ENCODE results near the gene EXOC3.

Gene EXOC3

GRCh38 chr5:492314-492893, 49.4 kb downstream of the EXOC3 start:
- Histone ChIP-seq H3K4me3 (ENCODE audit: low read length in 2 of 2) (no peak overlapping the region), H3K9ac (ENCODE audit: low read depth in 1 of 2, low read length in 2 of 2) (no peak overlapping the region), H3K27me3 (ENCODE audit: control insufficient read depth in 2 of 2, insufficient read depth in 2 of 2, low read length in 2 of 2) (peaks cover 0 to 8% of the 10 kb centered on the region in 2 donors), H3K4me1 (ENCODE audit: control insufficient read depth in 2 of 2, insufficient read depth in 2 of 2, low read length in 2 of 2) (no peaks in the 10 kb centered on the region), H3K36me3 (ENCODE audit: control insufficient read depth in 2 of 2, insufficient read depth in 2 of 2, low read length in 2 of 2) (no peaks in the 10 kb centered on the region), H3K27ac (ENCODE audit: low read depth in 2 of 2, low read length in 2 of 2) (no peak overlapping the region), H3K9me3 (ENCODE audit: control insufficient read depth in 2 of 2, low read length in 2 of 2) (no peaks in the 10 kb centered on the region)

- H3K36me3 ChIP-seq (ENCODE audit: control insufficient read depth in 2 of 2, insufficient read depth in 2 of 2, low read length in 2 of 2), result no peaks in the 10 kb centered on the region
- no peak overlapping the region for H3K9ac ChIP-seq (ENCODE audit: low read depth in 1 of 2, low read length in 2 of 2)
- H3K27ac ChIP-seq (ENCODE audit: low read depth in 2 of 2, low read length in 2 of 2), result no peak overlapping the region
- H3K4me3 ChIP-seq (ENCODE audit: low read length in 2 of 2), result no peak overlapping the region
- peaks cover 2 to 13% of the 10 kb centered on the region in 2 donors for H3K27me3 ChIP-seq (ENCODE audit: control insufficient read depth in 2 of 2, insufficient read depth in 2 of 2, low read length in 2 of 2)
- H3K4me1 ChIP-seq (ENCODE audit: control insufficient read depth in 2 of 2, insufficient read depth in 2 of 2, low read length in 2 of 2), result no peaks in the 10 kb centered on the region
- H3K9me3 ChIP-seq (ENCODE audit: control insufficient read depth in 2 of 2, low read length in 2 of 2), result no peaks in the 10 kb centered on the region
Measured at GRCh38 chr5:493119-493701, 50.2 kb downstream of the EXOC3 start.

- Histone ChIP-seq H3K4me1 (ENCODE audit: control insufficient read depth in 2 of 2, insufficient read depth in 2 of 2, low read length in 2 of 2) (no peaks in the 10 kb centered on the region), H3K9ac (ENCODE audit: low read depth in 1 of 2, low read length in 2 of 2) (no peak overlapping the region), H3K4me3 (ENCODE audit: low read length in 2 of 2) (no peak overlapping the region), H3K27me3 (ENCODE audit: control insufficient read depth in 2 of 2, insufficient read depth in 2 of 2, low read length in 2 of 2) (peaks cover 2 to 17% of the 10 kb centered on the region in 2 donors), H3K9me3 (ENCODE audit: control insufficient read depth in 2 of 2, low read length in 2 of 2) (no peaks in the 10 kb centered on the region), H3K36me3 (ENCODE audit: control insufficient read depth in 2 of 2, insufficient read depth in 2 of 2, low read length in 2 of 2) (no peaks in the 10 kb centered on the region), H3K27ac (ENCODE audit: low read depth in 2 of 2, low read length in 2 of 2) (no peak overlapping the region)
Measured at GRCh38 chr5:493758-494157, 50.8 kb downstream of the EXOC3 start.

- Histone ChIP-seq H3K4me1 (ENCODE audit: control insufficient read depth in 2 of 2, insufficient read depth in 2 of 2, low read length in 2 of 2) (no peaks in the 10 kb centered on the region), H3K9me3 (ENCODE audit: control insufficient read depth in 2 of 2, low read length in 2 of 2) (no peaks in the 10 kb centered on the region), H3K36me3 (ENCODE audit: control insufficient read depth in 2 of 2, insufficient read depth in 2 of 2, low read length in 2 of 2) (no peaks in the 10 kb centered on the region), H3K9ac (ENCODE audit: low read depth in 1 of 2, low read length in 2 of 2) (no peak overlapping the region), H3K27ac (ENCODE audit: low read depth in 2 of 2, low read length in 2 of 2) (no peak overlapping the region), H3K27me3 (ENCODE audit: control insufficient read depth in 2 of 2, insufficient read depth in 2 of 2, low read length in 2 of 2) (peaks cover 9 to 17% of the 10 kb centered on the region in 2 donors), H3K4me3 (ENCODE audit: low read length in 2 of 2) (no peak overlapping the region)
Measured at GRCh38 chr5:494667-495255, 51.8 kb downstream of the EXOC3 start.

GRCh38 chr5:496028-496427, 53.1 kb downstream of the EXOC3 start:
- no peak overlapping the region for H3K27ac ChIP-seq (ENCODE audit: low read depth in 2 of 2, low read length in 2 of 2)
- peaks cover 9 to 17% of the 10 kb centered on the region in 2 donors for H3K27me3 ChIP-seq (ENCODE audit: control insufficient read depth in 2 of 2, insufficient read depth in 2 of 2, low read length in 2 of 2)
- no peaks in the 10 kb centered on the region for H3K9me3 ChIP-seq (ENCODE audit: control insufficient read depth in 2 of 2, low read length in 2 of 2)
- H3K4me3 ChIP-seq (ENCODE audit: low read length in 2 of 2), result no peak overlapping the region
- H3K4me1 ChIP-seq (ENCODE audit: control insufficient read depth in 2 of 2, insufficient read depth in 2 of 2, low read length in 2 of 2), result no peaks in the 10 kb centered on the region
- no peaks in the 10 kb centered on the region for H3K36me3 ChIP-seq (ENCODE audit: control insufficient read depth in 2 of 2, insufficient read depth in 2 of 2, low read length in 2 of 2)
- H3K9ac ChIP-seq (ENCODE audit: low read depth in 1 of 2, low read length in 2 of 2), result no peak overlapping the region

GRCh38 chr5:497090-497700, 54.2 kb downstream of the EXOC3 start:
- Histone ChIP-seq H3K36me3 (ENCODE audit: control insufficient read depth in 2 of 2, insufficient read depth in 2 of 2, low read length in 2 of 2) (no peaks in the 10 kb centered on the region), H3K4me1 (ENCODE audit: control insufficient read depth in 2 of 2, insufficient read depth in 2 of 2, low read length in 2 of 2) (no peaks in the 10 kb centered on the region), H3K27ac (ENCODE audit: low read depth in 2 of 2, low read length in 2 of 2) (no peak overlapping the region), H3K4me3 (ENCODE audit: low read length in 2 of 2) (no peak overlapping the region), H3K27me3 (ENCODE audit: control insufficient read depth in 2 of 2, insufficient read depth in 2 of 2, low read length in 2 of 2) (peaks cover 9 to 22% of the 10 kb centered on the region in 2 donors), H3K9me3 (ENCODE audit: control insufficient read depth in 2 of 2, low read length in 2 of 2) (no peaks in the 10 kb centered on the region), H3K9ac (ENCODE audit: low read depth in 1 of 2, low read length in 2 of 2) (no peak overlapping the region)

- H3K9ac ChIP-seq (ENCODE audit: low read depth in 1 of 2, low read length in 2 of 2), result no peak overlapping the region
- no peaks in the 10 kb centered on the region for H3K36me3 ChIP-seq (ENCODE audit: control insufficient read depth in 2 of 2, insufficient read depth in 2 of 2, low read length in 2 of 2)
- no peak overlapping the region for H3K27ac ChIP-seq (ENCODE audit: low read depth in 2 of 2, low read length in 2 of 2)
- no peaks in the 10 kb centered on the region for H3K9me3 ChIP-seq (ENCODE audit: control insufficient read depth in 2 of 2, low read length in 2 of 2)
- no peaks in the 10 kb centered on the region for H3K4me1 ChIP-seq (ENCODE audit: control insufficient read depth in 2 of 2, insufficient read depth in 2 of 2, low read length in 2 of 2)
- peaks cover 9 to 22% of the 10 kb centered on the region in 2 donors for H3K27me3 ChIP-seq (ENCODE audit: control insufficient read depth in 2 of 2, insufficient read depth in 2 of 2, low read length in 2 of 2)
- no peak overlapping the region for H3K4me3 ChIP-seq (ENCODE audit: low read length in 2 of 2)
Measured at GRCh38 chr5:497871-498509, 55.0 kb downstream of the EXOC3 start.

GRCh38 chr5:499233-500209, 56.5 kb downstream of the EXOC3 start:
- Histone ChIP-seq H3K36me3 (ENCODE audit: control insufficient read depth in 2 of 2, insufficient read depth in 2 of 2, low read length in 2 of 2) (no peaks in the 10 kb centered on the region), H3K4me3 (ENCODE audit: low read length in 2 of 2) (no peak overlapping the region), H3K4me1 (ENCODE audit: control insufficient read depth in 2 of 2, insufficient read depth in 2 of 2, low read length in 2 of 2) (no peaks in the 10 kb centered on the region), H3K9ac (ENCODE audit: low read depth in 1 of 2, low read length in 2 of 2) (no peak overlapping the region), H3K27me3 (ENCODE audit: control insufficient read depth in 2 of 2, insufficient read depth in 2 of 2, low read length in 2 of 2) (peaks cover 9 to 27% of the 10 kb centered on the region in 2 donors), H3K9me3 (ENCODE audit: control insufficient read depth in 2 of 2, low read length in 2 of 2) (no peaks in the 10 kb centered on the region), H3K27ac (ENCODE audit: low read depth in 2 of 2, low read length in 2 of 2) (no peak overlapping the region)

GRCh38 chr5:500491-500890, 57.5 kb downstream of the EXOC3 start:
- no peaks in the 10 kb centered on the region for H3K9me3 ChIP-seq (ENCODE audit: control insufficient read depth in 2 of 2, low read length in 2 of 2)
- H3K36me3 ChIP-seq (ENCODE audit: control insufficient read depth in 2 of 2, insufficient read depth in 2 of 2, low read length in 2 of 2), result no peaks in the 10 kb centered on the region
- H3K4me3 ChIP-seq (ENCODE audit: low read length in 2 of 2), result no peak overlapping the region
- H3K27ac ChIP-seq (ENCODE audit: low read depth in 2 of 2, low read length in 2 of 2), result no peak overlapping the region
- no peaks in the 10 kb centered on the region for H3K4me1 ChIP-seq (ENCODE audit: control insufficient read depth in 2 of 2, insufficient read depth in 2 of 2, low read length in 2 of 2)
- peaks cover 9 to 27% of the 10 kb centered on the region in 2 donors for H3K27me3 ChIP-seq (ENCODE audit: control insufficient read depth in 2 of 2, insufficient read depth in 2 of 2, low read length in 2 of 2)
- no peak overlapping the region for H3K9ac ChIP-seq (ENCODE audit: low read depth in 1 of 2, low read length in 2 of 2)
